A673 (cell line): ENCODE measurements around the gene RNF157.

Experiments used
- CTCF ChIP-seq: fragments of 300-800, 200-600 bp; sonication (generic); conservative IDR thresholded peaks from 2 replicates; pipeline ENCODE4 v1.5.1; 2017; ENCODE audit warnings: low read depth, mild to moderate bottlenecking, antibody characterized with exemption, low read length, moderate library complexity, mixed read lengths
- EZH2 ChIP-seq: fragments of 200-600 bp; sonication (generic); IDR thresholded peaks from 2 replicates; pipeline ENCODE4 v1.6.1; 2017; ENCODE audit warnings: borderline replicate concordance, low read depth, mild to moderate bottlenecking, mixed read lengths, antibody characterized with exemption, low read length; ENCODE audit not compliant: poor library complexity, severe bottlenecking

DNA sequence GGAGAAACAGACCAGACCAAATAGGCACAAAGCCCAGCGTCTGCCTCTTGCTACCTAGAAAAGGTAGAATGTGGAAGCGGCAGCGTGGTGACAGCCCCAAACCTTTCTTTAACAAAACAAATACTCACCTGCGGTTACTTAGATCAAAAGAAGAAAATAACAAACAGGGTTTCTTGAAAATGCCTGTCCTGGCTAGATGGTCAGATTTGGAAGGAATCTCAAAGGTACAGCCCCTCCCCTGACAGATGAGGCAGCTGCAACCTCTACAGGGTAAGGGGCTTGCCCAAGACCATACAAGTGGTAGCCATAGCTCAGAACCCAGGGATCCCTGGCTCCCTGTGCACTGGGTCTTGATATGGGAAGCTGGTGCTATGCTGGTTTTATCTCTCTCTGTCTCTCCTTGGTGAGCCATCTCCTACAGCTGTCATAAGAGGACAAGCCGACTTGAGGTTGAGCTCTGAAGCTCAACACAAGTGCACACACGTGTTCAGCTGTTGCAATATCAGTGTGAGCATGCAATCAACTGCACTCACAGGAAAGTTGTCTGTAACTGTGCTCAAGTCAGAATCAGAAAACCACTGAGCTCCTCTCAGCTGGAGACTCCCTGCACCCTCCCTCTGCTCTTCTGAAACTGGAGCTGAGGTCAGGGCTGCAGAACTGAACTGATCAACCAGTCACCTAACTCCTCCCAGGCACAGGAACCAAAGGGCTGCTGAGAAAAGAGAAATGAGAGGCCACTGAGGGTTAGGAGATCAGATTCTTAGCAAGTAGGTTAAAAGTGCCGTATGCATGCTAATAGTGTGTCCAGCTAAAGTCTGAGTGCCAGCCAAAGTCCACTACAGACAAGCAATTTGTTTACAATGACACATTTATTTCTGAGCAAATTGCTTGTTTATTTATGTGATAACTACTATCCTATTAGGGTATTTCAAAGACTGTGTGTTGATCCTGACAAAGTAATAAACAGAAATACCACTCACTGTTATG, 6.1 kb upstream of the RNF157 start:
- TF ChIP-seq CTCF (no peak), EZH2 (no peak)
